Rectal smooth muscle tissue (tissue), 1 donor: Measurements from ENCODE around the gene RBFOX1.

Experiments used
- H3K27ac ChIP-seq: one replicate; pipeline ENCODE4 v1.7.0; 2013; ENCODE audit warnings: low read depth, low read length, inconsistent platforms
- H3K27me3 ChIP-seq: one replicate; pipeline ENCODE4 v1.7.0; 2013; ENCODE audit warnings: low read length; ENCODE audit not compliant: control insufficient read depth, insufficient read depth
- H3K36me3 ChIP-seq: one replicate; pipeline ENCODE4 v1.7.0; 2013; ENCODE audit warnings: low read length; ENCODE audit not compliant: control insufficient read depth, insufficient read depth
- H3K4me1 ChIP-seq: one replicate; pipeline ENCODE4 v1.7.0; 2013; ENCODE audit warnings: low read length; ENCODE audit not compliant: control insufficient read depth, insufficient read depth
- H3K4me3 ChIP-seq: one replicate; pipeline ENCODE4 v1.7.0; 2013; ENCODE audit warnings: low read length
- H3K9ac ChIP-seq: one replicate; pipeline ENCODE4 v1.7.0; 2013; ENCODE audit warnings: low read length

The RBFOX1 gene

DNA sequence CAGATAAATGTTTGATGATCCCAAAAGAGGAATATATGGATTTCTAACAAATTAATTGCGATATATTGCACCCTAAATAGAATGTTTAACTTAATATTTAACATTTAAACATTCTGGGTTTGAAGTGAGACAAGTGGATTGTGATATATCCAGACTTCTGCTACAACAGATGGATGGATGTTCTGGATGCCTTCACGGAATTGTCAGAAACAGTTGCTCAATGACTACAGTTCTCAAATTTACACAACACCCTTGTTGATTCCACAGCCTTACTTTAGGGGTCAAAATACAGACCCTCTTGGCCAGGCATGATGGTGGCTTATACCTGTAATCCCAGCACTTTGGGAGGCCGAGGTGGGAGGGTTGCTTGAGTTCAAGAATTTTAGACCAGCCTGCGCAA lies 250.8 kb downstream of the RBFOX1 start:
- Histone ChIP-seq H3K9ac (no peak overlapping the region), H3K4me3 (no peak overlapping the region), H3K27ac (no peak overlapping the region), H3K36me3 (no peaks in the 10 kb centered on the region), H3K4me1 (no peaks in the 10 kb centered on the region), H3K27me3 (no peaks in the 10 kb centered on the region)

DNA sequence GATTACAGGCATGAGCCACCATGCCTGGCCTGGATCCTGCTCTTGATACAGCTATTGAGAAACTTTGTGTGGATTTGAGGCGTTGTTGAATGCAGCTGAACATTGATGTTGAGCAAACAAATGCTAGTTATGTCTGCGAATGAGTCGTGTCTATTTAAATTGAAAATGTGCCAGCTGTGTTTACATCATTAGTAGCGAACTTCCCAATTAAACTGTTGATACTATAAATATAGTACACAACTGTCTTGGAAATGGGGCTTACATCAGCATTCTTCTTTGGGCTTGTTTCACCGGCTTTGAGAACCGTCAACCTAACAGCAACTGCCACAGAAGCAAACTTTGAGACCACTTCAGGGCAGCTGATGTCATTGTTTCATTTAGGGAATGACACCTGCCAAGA lies 251.9 kb downstream of the RBFOX1 start:
- H3K9ac ChIP-seq = no peak overlapping the region
- no peaks in the 10 kb centered on the region for H3K4me1 ChIP-seq
- H3K4me3 ChIP-seq = no peak overlapping the region
- no peaks in the 10 kb centered on the region for H3K27me3 ChIP-seq
- no peaks in the 10 kb centered on the region for H3K36me3 ChIP-seq
- no peak overlapping the region for H3K27ac ChIP-seq

DNA sequence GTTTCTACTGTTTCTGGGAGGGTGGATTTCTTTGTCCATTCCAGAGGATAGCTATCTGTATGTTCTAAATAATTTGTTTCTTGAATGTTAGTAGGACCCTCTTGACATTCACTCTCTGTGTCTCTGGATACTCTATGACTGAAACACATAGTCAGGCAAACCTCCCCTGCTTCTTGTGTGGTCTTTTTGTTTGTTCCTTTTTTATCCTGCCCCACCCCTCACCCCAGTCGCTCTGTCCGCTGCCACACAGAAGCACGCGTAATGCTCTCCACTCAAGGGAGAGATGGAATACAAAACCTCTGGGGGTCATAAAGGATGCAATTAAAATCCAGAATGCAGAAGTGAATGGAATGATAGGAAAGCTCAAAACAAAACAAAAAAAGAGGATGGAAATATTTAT lies 253.1 kb downstream of the RBFOX1 start:
- Histone ChIP-seq H3K27me3 (no peaks in the 10 kb centered on the region), H3K4me3 (no peak overlapping the region), H3K27ac (no peak overlapping the region), H3K4me1 (no peaks in the 10 kb centered on the region), H3K9ac (no peak overlapping the region), H3K36me3 (no peaks in the 10 kb centered on the region)

DNA sequence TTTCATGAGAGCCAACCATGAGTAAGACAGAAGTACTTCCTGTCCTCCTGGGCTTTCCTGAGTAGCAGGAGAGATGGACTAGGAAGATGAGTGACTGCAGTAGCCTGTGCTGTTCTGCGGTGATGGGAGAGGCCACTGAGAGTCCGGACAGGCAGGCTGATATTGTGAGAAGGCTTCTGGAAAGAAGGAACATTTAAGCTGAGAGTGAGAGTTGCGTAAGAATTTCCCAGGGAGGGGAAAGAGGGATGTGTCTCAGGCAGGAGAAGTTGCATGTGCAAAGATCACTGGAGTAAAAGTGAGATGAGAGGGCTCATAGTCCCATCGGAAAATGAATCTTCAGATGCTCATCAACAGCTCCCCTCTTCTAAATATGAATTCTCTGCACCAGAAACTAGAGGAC lies 258.3 kb downstream of the RBFOX1 start:
- Histone ChIP-seq H3K4me3 (no peak overlapping the region), H3K36me3 (no peaks in the 10 kb centered on the region), H3K4me1 (no peaks in the 10 kb centered on the region), H3K27ac (no peak overlapping the region), H3K27me3 (no peaks in the 10 kb centered on the region), H3K9ac (no peak overlapping the region)

DNA sequence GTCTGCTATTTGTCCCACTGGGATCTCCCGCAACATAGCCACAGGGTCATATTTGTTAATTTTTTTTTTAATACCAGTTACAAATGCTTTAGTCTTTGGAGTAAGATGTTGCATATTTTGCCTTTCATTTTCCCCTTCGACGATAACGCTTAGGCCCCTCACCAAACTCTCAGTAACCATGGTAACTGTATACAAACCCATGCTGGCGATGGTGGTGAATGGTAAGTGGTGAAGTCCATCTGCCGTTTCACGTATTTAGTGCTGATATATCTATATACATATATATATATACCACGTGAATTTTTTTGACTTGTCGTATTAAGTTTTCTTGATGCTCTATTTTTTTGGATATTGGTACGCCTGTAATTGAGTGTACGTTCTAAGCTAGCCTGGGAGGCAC lies 263.7 kb downstream of the RBFOX1 start:
- Histone ChIP-seq H3K9ac (no peak overlapping the region), H3K27ac (no peak overlapping the region), H3K4me3 (no peak overlapping the region), H3K27me3 (no peaks in the 10 kb centered on the region), H3K4me1 (no peaks in the 10 kb centered on the region), H3K36me3 (no peaks in the 10 kb centered on the region)

DNA sequence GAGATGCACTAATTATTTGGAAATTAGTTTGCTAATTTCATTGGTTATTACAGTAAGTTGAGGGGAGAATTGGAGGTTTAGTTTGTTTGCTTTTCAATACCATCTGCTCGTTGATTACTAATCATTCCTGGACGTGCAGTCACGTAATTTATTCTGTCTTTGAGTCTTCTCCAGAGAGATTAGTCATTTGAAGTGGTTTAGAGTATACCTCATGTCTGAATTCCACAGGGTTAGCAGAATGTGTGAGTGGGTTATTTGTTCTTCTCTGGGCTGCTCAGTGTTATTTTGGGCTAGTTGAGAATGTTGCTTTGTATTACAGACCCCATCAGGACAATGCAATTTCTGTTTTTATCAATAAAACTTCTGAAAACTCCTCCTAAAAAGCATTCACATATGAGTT lies 265.0 kb downstream of the RBFOX1 start:
- Histone ChIP-seq H3K4me1 (no peaks in the 10 kb centered on the region), H3K27ac (no peak overlapping the region)

DNA sequence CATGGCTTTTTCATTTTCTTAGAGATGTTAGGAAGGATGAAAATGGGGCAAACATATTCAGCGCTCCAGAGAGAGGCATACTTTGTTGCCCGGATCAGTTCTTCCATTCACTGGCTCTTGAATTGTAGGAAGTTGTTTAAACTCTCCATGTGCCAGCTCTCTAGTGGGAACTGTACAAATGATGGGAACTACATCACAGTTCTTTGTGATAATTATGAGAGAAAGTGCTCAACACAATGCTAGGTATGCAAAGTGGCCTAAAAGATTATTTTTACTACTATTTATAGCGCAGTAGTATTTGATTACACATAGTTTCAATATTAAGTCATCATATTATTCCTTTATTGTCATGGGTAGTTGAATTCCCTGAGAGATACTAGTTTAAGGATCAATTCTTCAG lies 268.5 kb downstream of the RBFOX1 start:
- no peak overlapping the region for H3K27ac ChIP-seq

More for the DNA sequence above, 265.0 kb downstream of the RBFOX1 start:
- Histone ChIP-seq H3K4me3 (no peak overlapping the region), H3K36me3 (no peaks in the 10 kb centered on the region), H3K27me3 (no peaks in the 10 kb centered on the region), H3K9ac (no peak overlapping the region)

DNA sequence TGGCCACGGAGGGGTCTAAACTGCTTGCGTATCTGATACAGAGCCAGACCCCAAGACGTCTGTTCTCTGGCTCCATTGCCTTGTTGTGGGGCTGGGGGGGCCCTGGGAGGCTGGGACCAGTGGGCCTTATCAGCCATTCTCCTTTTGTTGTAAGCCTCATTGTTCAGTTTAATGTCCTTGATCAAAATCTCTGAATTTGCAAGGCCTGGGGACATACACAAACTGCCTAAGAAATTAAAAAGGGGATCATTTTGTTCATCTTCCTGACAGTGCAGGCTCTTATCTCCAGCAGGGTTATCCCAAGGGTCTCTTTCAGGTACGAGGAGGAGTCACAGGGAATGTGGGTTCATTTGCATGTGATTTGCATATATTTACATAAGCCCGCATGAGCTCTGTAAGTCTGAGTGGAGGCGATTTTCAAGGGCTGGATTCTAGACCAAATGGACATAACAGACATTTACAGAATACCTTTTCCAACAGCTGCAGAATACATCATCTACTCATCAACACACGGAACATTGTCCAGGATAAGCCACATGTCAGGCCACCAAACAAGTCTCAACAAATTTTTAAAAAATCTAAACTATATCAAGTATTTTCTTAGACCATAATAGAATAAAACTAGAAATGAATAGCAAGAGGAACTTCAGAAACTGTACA lies 269.8 kb downstream of the RBFOX1 start:
- no peaks in the 10 kb centered on the region for H3K36me3 ChIP-seq
- H3K4me3 ChIP-seq = no peak overlapping the region
- no peaks in the 10 kb centered on the region for H3K4me1 ChIP-seq
- H3K27ac ChIP-seq = no peak overlapping the region
- H3K27me3 ChIP-seq = no peaks in the 10 kb centered on the region
- no peak overlapping the region for H3K9ac ChIP-seq

More for the DNA sequence above, 268.5 kb downstream of the RBFOX1 start:
- Histone ChIP-seq H3K4me3 (no peak overlapping the region), H3K27me3 (no peaks in the 10 kb centered on the region), H3K36me3 (no peaks in the 10 kb centered on the region), H3K9ac (no peak overlapping the region), H3K4me1 (no peaks in the 10 kb centered on the region)

DNA sequence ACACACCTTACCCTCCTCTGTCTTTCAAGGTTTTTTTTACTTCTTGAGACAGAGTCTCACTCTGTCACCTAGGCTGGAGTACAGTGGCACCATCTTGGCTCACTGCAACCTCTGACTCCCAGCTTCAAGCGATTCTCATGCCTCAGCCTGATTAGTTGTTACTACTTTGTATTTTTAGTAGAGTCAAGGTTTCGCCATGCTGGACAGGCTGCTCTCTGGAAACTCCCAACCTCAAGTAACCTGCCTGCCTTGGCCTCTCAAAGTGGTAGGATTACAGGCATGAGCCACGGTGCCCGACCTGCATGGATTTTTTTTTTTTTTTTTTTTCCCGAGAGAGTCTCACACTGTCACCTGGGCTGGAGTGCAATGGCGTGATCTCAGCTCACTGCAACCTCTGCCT lies 273.2 kb downstream of the RBFOX1 start:
- Histone ChIP-seq H3K9ac (no peak overlapping the region), H3K4me3 (no peak overlapping the region), H3K4me1 (no peaks in the 10 kb centered on the region), H3K36me3 (no peaks in the 10 kb centered on the region), H3K27me3 (no peaks in the 10 kb centered on the region), H3K27ac (no peak overlapping the region)

DNA sequence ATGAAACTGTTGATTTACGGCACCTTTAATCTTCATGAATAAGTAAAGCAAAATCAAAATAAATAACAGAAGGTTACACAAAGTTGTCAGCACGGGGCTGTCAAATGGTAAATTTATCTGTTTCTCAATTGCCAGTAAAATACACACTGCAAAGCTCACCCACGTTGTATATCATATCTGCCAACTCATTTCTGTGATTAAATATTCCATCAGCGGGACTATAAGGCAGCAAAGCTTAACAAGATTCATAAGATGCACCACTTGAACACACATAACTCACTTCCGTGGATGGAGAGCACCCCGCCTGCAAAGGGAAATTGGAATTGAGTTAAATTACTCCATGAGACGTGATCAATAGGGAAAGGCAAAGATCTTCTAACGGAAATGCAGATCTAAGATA lies 280.0 kb downstream of the RBFOX1 start:
- H3K36me3 ChIP-seq = no peaks in the 10 kb centered on the region
- H3K27ac ChIP-seq = no peak overlapping the region
- H3K27me3 ChIP-seq = no peaks in the 10 kb centered on the region
- H3K9ac ChIP-seq = no peak overlapping the region
- no peak overlapping the region for H3K4me3 ChIP-seq
- H3K4me1 ChIP-seq = no peaks in the 10 kb centered on the region

DNA sequence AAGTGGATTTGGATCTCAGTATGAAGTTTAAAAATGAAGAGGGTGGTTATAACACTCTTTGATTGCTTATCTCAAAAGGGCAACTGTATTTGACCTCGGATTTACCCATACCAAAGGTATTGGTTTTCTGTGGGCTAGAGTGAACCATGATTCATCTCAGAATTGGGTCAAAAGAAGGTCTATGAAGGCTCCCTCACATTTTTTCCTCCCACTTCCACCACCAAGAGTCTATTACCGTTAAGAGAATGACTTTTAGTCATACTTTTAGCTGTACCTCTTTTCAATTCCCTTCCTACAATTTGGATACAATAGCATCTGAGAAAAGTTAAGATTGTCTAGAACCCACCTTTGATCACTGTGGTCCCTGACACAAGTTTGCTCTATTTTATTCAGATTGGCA lies 280.9 kb downstream of the RBFOX1 start:
- H3K9ac ChIP-seq = no peak overlapping the region
- no peak overlapping the region for H3K4me3 ChIP-seq
- H3K36me3 ChIP-seq = no peaks in the 10 kb centered on the region
- no peak overlapping the region for H3K27ac ChIP-seq
- H3K27me3 ChIP-seq = no peaks in the 10 kb centered on the region
- H3K4me1 ChIP-seq = no peaks in the 10 kb centered on the region

DNA sequence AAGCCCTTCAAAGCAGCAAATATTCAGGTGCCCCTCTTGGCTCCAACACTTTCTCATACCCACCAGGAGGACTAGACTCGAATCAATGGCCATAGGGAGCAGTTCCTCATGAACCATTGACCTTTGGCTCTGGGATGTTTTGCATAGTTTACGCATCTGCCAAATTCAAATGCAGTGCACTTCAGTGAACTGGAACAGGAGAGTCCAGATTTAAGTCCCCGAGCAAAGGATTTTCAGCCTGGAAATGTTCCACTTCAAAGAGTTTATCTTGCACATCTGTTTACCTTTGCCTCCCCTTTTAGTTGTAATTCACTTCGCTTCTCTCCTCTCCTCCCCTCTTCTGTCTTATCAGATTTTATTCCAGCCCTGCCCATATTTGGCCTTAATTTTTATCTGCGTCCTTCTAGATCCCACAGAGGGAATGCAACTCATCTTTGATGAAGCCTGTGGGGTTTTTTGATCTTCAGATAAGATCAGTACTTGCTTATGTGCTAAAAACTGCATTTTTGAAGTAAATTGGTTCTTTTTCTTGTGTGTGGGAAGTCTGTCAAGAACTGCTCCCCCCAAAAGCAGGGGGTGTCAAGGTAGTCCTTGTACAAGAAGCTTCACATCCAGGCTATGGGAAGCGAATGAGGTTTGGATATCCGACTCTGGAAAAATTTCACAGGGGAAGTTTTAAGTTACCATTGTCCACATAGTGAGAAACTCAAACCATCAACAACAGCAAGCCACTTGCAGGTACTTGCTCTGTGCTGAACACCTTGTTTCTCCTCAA lies 281.6 kb downstream of the RBFOX1 start:
- Histone ChIP-seq H3K4me3 (no peak overlapping the region), H3K36me3 (no peaks in the 10 kb centered on the region), H3K27ac (no peak overlapping the region), H3K4me1 (no peaks in the 10 kb centered on the region), H3K9ac (no peak overlapping the region), H3K27me3 (no peaks in the 10 kb centered on the region)

DNA sequence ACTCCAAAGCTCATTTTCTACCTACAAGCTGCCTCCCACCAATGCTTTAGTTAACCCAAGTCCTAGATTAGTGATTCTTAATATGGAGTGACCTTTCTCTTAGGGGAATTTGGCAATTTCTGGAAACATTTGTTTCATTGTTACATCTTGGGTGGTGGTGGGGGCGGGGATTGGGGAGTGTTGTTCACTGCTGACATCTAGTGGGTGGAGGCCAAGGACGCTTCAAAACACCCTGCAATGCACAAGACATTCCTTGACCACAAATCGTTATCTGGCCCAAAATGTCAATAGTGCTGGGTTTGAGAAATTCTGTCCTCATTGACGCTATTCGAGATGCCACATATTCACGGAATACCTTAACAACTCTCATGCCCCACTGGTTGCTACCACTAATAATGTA lies 282.9 kb downstream of the RBFOX1 start:
- Histone ChIP-seq H3K27me3 (no peaks in the 10 kb centered on the region), H3K27ac (no peak overlapping the region), H3K4me1 (no peaks in the 10 kb centered on the region), H3K36me3 (no peaks in the 10 kb centered on the region), H3K9ac (no peak overlapping the region), H3K4me3 (no peak overlapping the region)
